ENCODE measurements around the gene ICOSLG.
"Not testable (repeated sequence)": the region's sequence is repeated elsewhere in the genome, so short reads cannot be mapped to it uniquely, and the experiment has no call there.

DNA sequence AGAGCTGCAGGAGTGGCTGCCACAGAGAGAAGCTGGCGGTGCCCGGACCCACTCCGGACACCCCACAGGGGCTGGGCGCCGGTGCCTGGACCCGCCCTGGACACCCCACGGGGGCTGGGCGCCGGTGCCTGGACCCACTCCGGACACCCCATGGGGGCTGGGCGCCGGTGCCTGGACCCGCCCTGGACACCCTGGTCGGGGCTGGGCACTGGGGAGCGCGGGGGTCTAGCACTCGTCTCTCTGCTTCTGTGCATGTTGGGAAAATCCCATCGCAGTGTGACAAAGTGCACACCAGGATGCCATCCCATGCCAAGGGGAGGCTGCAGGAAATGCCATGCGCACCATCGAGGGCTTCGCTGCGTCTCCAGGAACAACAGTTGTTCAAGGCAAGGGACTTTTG lies 11.2 kb downstream of the ICOSLG start:
- TF ChIP-seq POLR2AphosphoS5, EP300 (IDR thresholded peaks at IDR 0.05): not testable (repeated sequence)
- TF ChIP-seq, protein P1, sequence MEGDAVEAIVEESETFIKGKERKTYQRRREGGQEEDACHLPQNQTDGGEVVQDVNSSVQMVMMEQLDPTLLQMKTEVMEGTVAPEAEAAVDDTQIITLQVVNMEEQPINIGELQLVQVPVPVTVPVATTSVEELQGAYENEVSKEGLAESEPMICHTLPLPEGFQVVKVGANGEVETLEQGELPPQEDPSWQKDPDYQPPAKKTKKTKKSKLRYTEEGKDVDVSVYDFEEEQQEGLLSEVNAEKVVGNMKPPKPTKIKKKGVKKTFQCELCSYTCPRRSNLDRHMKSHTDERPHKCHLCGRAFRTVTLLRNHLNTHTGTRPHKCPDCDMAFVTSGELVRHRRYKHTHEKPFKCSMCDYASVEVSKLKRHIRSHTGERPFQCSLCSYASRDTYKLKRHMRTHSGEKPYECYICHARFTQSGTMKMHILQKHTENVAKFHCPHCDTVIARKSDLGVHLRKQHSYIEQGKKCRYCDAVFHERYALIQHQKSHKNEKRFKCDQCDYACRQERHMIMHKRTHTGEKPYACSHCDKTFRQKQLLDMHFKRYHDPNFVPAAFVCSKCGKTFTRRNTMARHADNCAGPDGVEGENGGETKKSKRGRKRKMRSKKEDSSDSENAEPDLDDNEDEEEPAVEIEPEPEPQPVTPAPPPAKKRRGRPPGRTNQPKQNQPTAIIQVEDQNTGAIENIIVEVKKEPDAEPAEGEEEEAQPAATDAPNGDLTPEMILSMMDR (IDR thresholded peaks at IDR 0.05) = not testable (repeated sequence)

Data from upper lobe of left lung (tissue), 4 donors.